Esophagus squamous epithelium (tissue), 4 donors: Measurements from ENCODE around the gene FANCD2.

ENCODE experiments used
- POLR2A ChIP-seq, 4 donors: fragments of 450-650 bp; IDR thresholded peaks; one replicate each; pipeline ENCODE4 v1.6.1; 2017; ENCODE audit warnings: antibody characterized with exemption in 4 of 4, mild to moderate bottlenecking in 4 of 4, moderate library complexity in 3 of 4
- TF ChIP-seq, protein P1 (sequence below), 6 experiments: fragments of 450-650 bp in 4 of 6; fragments of 200-600 bp in 2 of 6; sonication (generic) in 2 of 6; IDR thresholded peaks; one replicate each; pipeline ENCODE4 v1.5.1; 2016 to 2019; ENCODE audit warnings: antibody characterized with exemption in 6 of 6, mild to moderate bottlenecking in 4 of 6, moderate library complexity in 4 of 6

- no peak for TF ChIP-seq POLR2A (IDR thresholded peaks at IDR 0.05)
- TF ChIP-seq, protein P1, sequence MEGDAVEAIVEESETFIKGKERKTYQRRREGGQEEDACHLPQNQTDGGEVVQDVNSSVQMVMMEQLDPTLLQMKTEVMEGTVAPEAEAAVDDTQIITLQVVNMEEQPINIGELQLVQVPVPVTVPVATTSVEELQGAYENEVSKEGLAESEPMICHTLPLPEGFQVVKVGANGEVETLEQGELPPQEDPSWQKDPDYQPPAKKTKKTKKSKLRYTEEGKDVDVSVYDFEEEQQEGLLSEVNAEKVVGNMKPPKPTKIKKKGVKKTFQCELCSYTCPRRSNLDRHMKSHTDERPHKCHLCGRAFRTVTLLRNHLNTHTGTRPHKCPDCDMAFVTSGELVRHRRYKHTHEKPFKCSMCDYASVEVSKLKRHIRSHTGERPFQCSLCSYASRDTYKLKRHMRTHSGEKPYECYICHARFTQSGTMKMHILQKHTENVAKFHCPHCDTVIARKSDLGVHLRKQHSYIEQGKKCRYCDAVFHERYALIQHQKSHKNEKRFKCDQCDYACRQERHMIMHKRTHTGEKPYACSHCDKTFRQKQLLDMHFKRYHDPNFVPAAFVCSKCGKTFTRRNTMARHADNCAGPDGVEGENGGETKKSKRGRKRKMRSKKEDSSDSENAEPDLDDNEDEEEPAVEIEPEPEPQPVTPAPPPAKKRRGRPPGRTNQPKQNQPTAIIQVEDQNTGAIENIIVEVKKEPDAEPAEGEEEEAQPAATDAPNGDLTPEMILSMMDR (IDR thresholded peaks at IDR 0.05), result no peak
Measured at GRCh38 chr3:9980251-9980650, 46.0 kb upstream of the FANCD2 start.
